B cell (primary cell): Measurements from ENCODE around the gene ALS2CL. TPM values are rescaled to one million over a fixed set of nuclear protein-coding genes. Genes with fewer than 3 reads are reported as not detected.

Experiments
- ATAC-seq: fragments of 200-7000 bp; cut with Tn5 transposase; one replicate; pipeline ENCODE4 v1.10.0; 2021; ENCODE audit warnings: low read depth, mild to moderate bottlenecking, moderate number of reproducible peaks, moderate library complexity
- CTCF ChIA-PET: fragments of 350-600 bp; sonication (Branson Sonifier 250); formaldehyde crosslinking; loops from one replicate; lab custom pipeline; 2021; ENCODE audit warnings: antibody characterized with exemption, inconsistent platforms; lab: Charles Lee
- POLR2A ChIA-PET: fragments of 350-600 bp; sonication (Branson Sonifier 250); formaldehyde crosslinking; loops from one replicate; lab custom pipeline; 2021; ENCODE audit warnings: antibody characterized with exemption; lab: Charles Lee
- DNase-seq: peaks from one replicate; pipeline ENCODE4 v3.0.0; 2013
- H2AFZ ChIP-seq: 2 replicates; pipeline ENCODE4 v1.6.1; 2012; ENCODE audit warnings: mild to moderate bottlenecking, low read depth, low read length; ENCODE audit not compliant: insufficient read depth, poor library complexity, severe bottlenecking
- H3K27ac ChIP-seq, 2 donors: 1 replicate in 1 of 2; 2 replicates in 1 of 2; pipeline ENCODE4 v1.5.1; 2012 to 2013; ENCODE audit warnings: low read length in 2 of 2, mild to moderate bottlenecking in 2 of 2, moderate library complexity in 1 of 2
- H3K27me3 ChIP-seq, 4 experiments: fragments of 200-600 bp in 1 of 4; sonication (generic) in 1 of 4; replicated peaks in 1 of 4; 1 replicate in 2 of 4; 2 replicates in 2 of 4; pipeline versions ENCODE4 v1.6.1 to v1.7.0; 2013 to 2016; ENCODE audit warnings: low read length in 3 of 4, mild to moderate bottlenecking in 2 of 4, mixed read lengths in 1 of 4, moderate library complexity in 1 of 4; ENCODE audit not compliant: insufficient read depth in 4 of 4, control insufficient read depth in 3 of 4; ENCODE audit errors: control extremely low read depth in 1 of 4
- H3K36me3 ChIP-seq, 2 experiments: replicated peaks in 1 of 2; 1 replicate in 1 of 2; 2 replicates in 1 of 2; pipeline versions ENCODE4 v1.6.1 to v1.7.1; 2013; ENCODE audit warnings: low read length in 1 of 2; ENCODE audit not compliant: insufficient read depth in 2 of 2, control insufficient read depth in 1 of 2; ENCODE audit errors: control extremely low read depth in 1 of 2, extremely low read depth in 1 of 2
- H3K4me1 ChIP-seq, 2 donors: fragments of 200-600 bp in 1 of 2; sonication (generic) in 1 of 2; 1 replicate in 1 of 2; 2 replicates in 1 of 2; pipeline versions ENCODE4 v1.5.1 to v1.6.1; 2013 to 2017; ENCODE audit warnings: low read length in 2 of 2; ENCODE audit not compliant: control insufficient read depth in 2 of 2, insufficient read depth in 2 of 2
- H3K4me2 ChIP-seq: replicated peaks from 2 replicates; pipeline ENCODE3; 2012; ENCODE audit warnings: mild to moderate bottlenecking, low read depth, low read length; ENCODE audit not compliant: poor library complexity, severe bottlenecking
- H3K4me3 ChIP-seq, 5 experiments: fragments of 200-600 bp in 1 of 5; sonication (generic) in 1 of 5; 1 replicate in 3 of 5; 2 replicates in 2 of 5; pipeline versions ENCODE4 v1.5.1 to v1.7.0; 2011 to 2016; ENCODE audit warnings: low read length in 4 of 5, mild to moderate bottlenecking in 4 of 5, low read depth in 2 of 5, control low read depth in 1 of 5, moderate library complexity in 1 of 5; ENCODE audit not compliant: insufficient read depth in 1 of 5; ENCODE audit errors: control extremely low read depth in 1 of 5, extremely low read depth in 1 of 5
- H3K79me2 ChIP-seq: fragments of 200-600 bp; sonication (generic); one replicate; pipeline ENCODE4 v1.6.0; 2016; ENCODE audit warnings: low read length; ENCODE audit not compliant: control insufficient read depth, insufficient read depth
- H3K9ac ChIP-seq: fragments of 200-600 bp; sonication (generic); 2 replicates; pipeline ENCODE4 v1.6.1; 2017; ENCODE audit warnings: mild to moderate bottlenecking, low read length, moderate library complexity
- H3K9me3 ChIP-seq, 3 donors: one replicate each; pipeline versions ENCODE4 v1.6.1 to v1.7.1; 2013; ENCODE audit warnings: low read length in 2 of 3; ENCODE audit not compliant: control insufficient read depth in 2 of 3, insufficient read depth in 1 of 3; ENCODE audit errors: control extremely low read depth in 1 of 3
- H4K20me1 ChIP-seq: 2 replicates; pipeline ENCODE4 v1.6.0; 2012; ENCODE audit warnings: mild to moderate bottlenecking, low read length; ENCODE audit not compliant: insufficient read depth, control insufficient read depth, poor library complexity, severe bottlenecking
- H3K27ac Mint-ChIP-seq: one replicate; pipeline ENCODE4 v1.8.0; 2021; ENCODE audit warnings: mixed read lengths
- H3K27me3 Mint-ChIP-seq: one replicate; pipeline ENCODE4 v1.8.0; 2021; ENCODE audit warnings: mixed read lengths
- H3K4me1 Mint-ChIP-seq: one replicate; pipeline ENCODE4 v1.8.0; 2021; ENCODE audit warnings: mixed read lengths
- H3K4me3 Mint-ChIP-seq: one replicate; pipeline ENCODE4 v1.8.0; 2021; ENCODE audit warnings: mixed read lengths
- H3K9me3 Mint-ChIP-seq: one replicate; pipeline ENCODE4 v1.8.0; 2022; ENCODE audit warnings: mixed read lengths; ENCODE audit not compliant: insufficient read depth
- EZH2 ChIP-seq: IDR thresholded peaks from 2 replicates; pipeline ENCODE4 v1.6.1; 2012; ENCODE audit warnings: borderline replicate concordance, low read depth, mild to moderate bottlenecking, moderate library complexity, low read length; ENCODE audit not compliant: insufficient read depth, poor library complexity, severe bottlenecking
- WGBS: methylation state at CpG from one replicate; pipeline ENCODE4 v1.1.5; 2013; ENCODE audit warnings: missing lambda C conversion rate; ENCODE audit not compliant: insufficient coverage; 5-methylcytosine and 5-hydroxymethylcytosine counted together
- intact Hi-C: fragments of 100-400 bp; cut with micrococcal nuclease; formaldehyde crosslinking; loops from one replicate; pipeline ENCODE4 v1.10.0; 2022
- polyA plus RNA-seq: library from polyadenylated mRNA; depleted of rRNA; stranded (reverse); fragments of >200 nt; gene quantifications from 2 replicates; pipeline ENCODE4 v1.2.3, GENCODE V29; 2012
- total RNA-seq, 2 donors: library from RNA; stranded (reverse); fragments of 120-200 nt in 1 of 2; gene quantifications; 1 replicate in 1 of 2; 2 replicates in 1 of 2; pipeline versions ENCODE4 v1.2.3 to v1.2.4, GENCODE V29; 2013 to 2022
- TF ChIP-seq, protein P1 (sequence below): fragments of 200-600 bp; IDR thresholded peaks from one replicate; pipeline ENCODE4 v1.8.0; 2022; ENCODE audit warnings: antibody characterized with exemption, mild to moderate bottlenecking

ALS2CL gene
- total and polyA plus RNA-seq, 2 donors (not counting 1 experiment from before 2014, with no cell fraction given) = 0.22 to 0.30 TPM

DNA sequence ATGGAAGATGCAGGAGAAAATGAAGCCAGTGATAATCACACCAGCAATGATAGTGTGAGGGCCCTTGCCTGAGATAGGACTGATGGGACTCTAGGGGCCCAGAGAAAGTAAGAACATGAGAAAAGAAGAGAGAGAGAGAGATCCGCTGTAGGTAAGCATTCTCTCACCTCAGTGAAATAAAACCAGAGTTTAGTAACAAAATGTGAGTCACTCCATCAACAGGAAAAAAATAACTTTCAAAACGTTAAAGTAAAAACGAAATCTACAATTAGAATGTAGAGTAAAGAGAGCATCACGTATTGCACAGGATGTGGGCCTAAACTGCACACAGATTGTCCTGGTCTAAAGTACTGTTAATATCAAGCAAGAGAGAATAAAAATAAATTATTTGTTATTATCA is 30.9 kb upstream of the ALS2CL start:
- Histone ChIP-seq H3K9me3 (no peaks in the 10 kb centered on the region), H3K27me3 (peaks cover 0 to 8% (median 2%) of the 10 kb centered on the region in 4 experiments), H3K79me2 (no peaks in the 10 kb centered on the region), H3K4me3 (no peak overlapping the region), H2AFZ (no peak overlapping the region), H3K4me1 (no peaks in the 10 kb centered on the region), H3K27ac (no peak overlapping the region), H3K9ac (no peak overlapping the region), H3K36me3 (no peaks in the 10 kb centered on the region), H4K20me1 (no peaks in the 10 kb centered on the region), H3K4me2 (no peak overlapping the region)
- H3K27ac Mint-ChIP-seq = no peak overlapping the region
- ATAC-seq = no peak
- H3K9me3 Mint-ChIP-seq = no peaks in the 10 kb centered on the region
- WGBS = no CpG with 5 or more reads among the region's 4 CpGs
- TF ChIP-seq, protein P1, sequence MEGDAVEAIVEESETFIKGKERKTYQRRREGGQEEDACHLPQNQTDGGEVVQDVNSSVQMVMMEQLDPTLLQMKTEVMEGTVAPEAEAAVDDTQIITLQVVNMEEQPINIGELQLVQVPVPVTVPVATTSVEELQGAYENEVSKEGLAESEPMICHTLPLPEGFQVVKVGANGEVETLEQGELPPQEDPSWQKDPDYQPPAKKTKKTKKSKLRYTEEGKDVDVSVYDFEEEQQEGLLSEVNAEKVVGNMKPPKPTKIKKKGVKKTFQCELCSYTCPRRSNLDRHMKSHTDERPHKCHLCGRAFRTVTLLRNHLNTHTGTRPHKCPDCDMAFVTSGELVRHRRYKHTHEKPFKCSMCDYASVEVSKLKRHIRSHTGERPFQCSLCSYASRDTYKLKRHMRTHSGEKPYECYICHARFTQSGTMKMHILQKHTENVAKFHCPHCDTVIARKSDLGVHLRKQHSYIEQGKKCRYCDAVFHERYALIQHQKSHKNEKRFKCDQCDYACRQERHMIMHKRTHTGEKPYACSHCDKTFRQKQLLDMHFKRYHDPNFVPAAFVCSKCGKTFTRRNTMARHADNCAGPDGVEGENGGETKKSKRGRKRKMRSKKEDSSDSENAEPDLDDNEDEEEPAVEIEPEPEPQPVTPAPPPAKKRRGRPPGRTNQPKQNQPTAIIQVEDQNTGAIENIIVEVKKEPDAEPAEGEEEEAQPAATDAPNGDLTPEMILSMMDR = no peak
- TF ChIP-seq EZH2 = no peak
- DNase-seq = no peak
- no peak overlapping the region for H3K4me3 Mint-ChIP-seq
- ChIA-PET POLR2A (no interaction called here), CTCF (no interaction called here)
- no peaks in the 10 kb centered on the region for H3K4me1 Mint-ChIP-seq
- intact Hi-C loops = no loop called here
- peaks cover 19% of the 10 kb centered on the region for H3K27me3 Mint-ChIP-seq

GRCh38 chr3:46722443-46722842 is 29.0 kb upstream of the ALS2CL start:
- no peak overlapping the region for H3K4me3 Mint-ChIP-seq
- intact Hi-C loops = no loop called here
- no peak overlapping the region for H2AFZ ChIP-seq
- H3K4me1 Mint-ChIP-seq = no peaks in the 10 kb centered on the region
- H3K27me3 ChIP-seq = peaks cover 0 to 13% (median 0%) of the 10 kb centered on the region in 4 experiments
- no peak overlapping the region for H3K27ac ChIP-seq
- no peak for TF ChIP-seq EZH2
- TF ChIP-seq, protein P1 = no peak
- no peaks in the 10 kb centered on the region for H4K20me1 ChIP-seq
- DNase-seq (no peak), ATAC-seq (no peak)
- no peaks in the 10 kb centered on the region for H3K9me3 Mint-ChIP-seq
- peaks cover 31% of the 10 kb centered on the region for H3K27me3 Mint-ChIP-seq
- 83% methylated on average over 3 of the region's 5 CpGs for WGBS
- H3K9me3 ChIP-seq = no peaks in the 10 kb centered on the region
- CTCF ChIA-PET = no interaction called here
- no peaks in the 10 kb centered on the region for H3K4me1 ChIP-seq
- H3K9ac ChIP-seq = no peak overlapping the region
- H3K79me2 ChIP-seq = no peaks in the 10 kb centered on the region
- H3K4me3 ChIP-seq = no peak overlapping the region
- POLR2A ChIA-PET = no interaction called here
- no peak overlapping the region for H3K4me2 ChIP-seq
- H3K36me3 ChIP-seq = no peaks in the 10 kb centered on the region
- H3K27ac Mint-ChIP-seq = no peak overlapping the region
